Daoy (cell line): Measurements from ENCODE around the gene ST8SIA4. TPM values are rescaled to one million over a fixed set of nuclear protein-coding genes. Genes with fewer than 3 reads are reported as not detected.

ENCODE experiments used
- DNase-seq: peaks from one replicate; pipeline ENCODE4 v3.0.0-alpha.2; 2015; ENCODE audit warnings: low read depth
- total RNA-seq: library from RNA; depleted of rRNA; stranded (reverse); fragments of >200 nt; shearing (Covaris generic); gene quantifications from 2 replicates; pipeline ENCODE4 v1.2.3, GENCODE V29; 2014; rRNA removed

The ST8SIA4 gene, protein sequence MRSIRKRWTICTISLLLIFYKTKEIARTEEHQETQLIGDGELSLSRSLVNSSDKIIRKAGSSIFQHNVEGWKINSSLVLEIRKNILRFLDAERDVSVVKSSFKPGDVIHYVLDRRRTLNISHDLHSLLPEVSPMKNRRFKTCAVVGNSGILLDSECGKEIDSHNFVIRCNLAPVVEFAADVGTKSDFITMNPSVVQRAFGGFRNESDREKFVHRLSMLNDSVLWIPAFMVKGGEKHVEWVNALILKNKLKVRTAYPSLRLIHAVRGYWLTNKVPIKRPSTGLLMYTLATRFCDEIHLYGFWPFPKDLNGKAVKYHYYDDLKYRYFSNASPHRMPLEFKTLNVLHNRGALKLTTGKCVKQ
- total RNA-seq, result 0.09 and 2.1 TPM in 2 replicates

DNA sequence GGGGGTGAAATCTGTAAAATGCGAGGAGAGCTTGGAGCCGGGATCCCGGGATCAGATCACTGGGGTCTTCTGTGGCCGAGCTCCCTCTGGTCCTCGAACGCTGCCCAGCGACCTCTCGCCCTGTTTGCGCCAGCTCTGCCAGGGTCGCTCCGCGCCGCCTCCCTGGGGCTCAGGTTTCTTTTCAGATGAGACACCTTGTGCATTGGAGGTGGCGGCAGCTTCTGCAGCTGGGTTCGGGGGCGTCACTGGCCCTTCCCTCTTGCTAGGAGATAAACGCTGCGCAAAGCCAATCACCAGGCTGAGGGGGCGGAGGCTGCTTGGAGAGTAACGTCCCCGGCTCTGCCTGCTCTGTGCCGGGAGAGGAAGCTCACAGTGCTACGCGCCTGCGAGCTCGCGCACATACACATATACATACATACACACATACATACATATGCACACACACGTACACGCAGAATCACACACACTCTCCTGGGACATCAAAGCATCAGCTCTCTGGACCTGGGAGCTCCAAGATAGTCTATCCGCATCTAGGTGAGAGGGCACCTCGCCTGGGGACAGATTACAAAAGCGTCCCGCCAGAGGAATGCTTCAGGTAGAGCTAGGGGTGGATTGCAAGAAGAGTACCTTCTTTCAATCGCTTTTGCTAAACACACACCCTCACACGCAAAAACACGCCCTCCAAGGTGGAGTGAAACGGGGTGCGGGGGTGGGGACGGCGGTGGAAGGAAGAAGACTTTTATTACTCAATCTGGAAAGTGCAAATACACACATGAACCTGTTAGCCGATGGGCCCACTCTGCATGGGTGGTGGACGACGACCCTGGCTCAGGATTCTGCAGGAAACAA, at the start of gene ST8SIA4:
TSS of gene ST8SIA4 (minus strand) at position 244 of the 849 bp plus-strand sequence. CDS start 327 bp downstream, outside the sequence.
- DNase-seq, result peak; percentile 49

GRCh38 chr5:100950985-100951384, 47.9 kb upstream of the ST8SIA4 start:
- no peak for DNase-seq

GRCh38 chr5:100913298-100913697, 10.2 kb upstream of the ST8SIA4 start:
- DNase-seq, result no peak

- no peak for DNase-seq
These were observed 6.0 kb upstream of the ST8SIA4 start for GRCh38 chr5:100909034-100909433.

DNA sequence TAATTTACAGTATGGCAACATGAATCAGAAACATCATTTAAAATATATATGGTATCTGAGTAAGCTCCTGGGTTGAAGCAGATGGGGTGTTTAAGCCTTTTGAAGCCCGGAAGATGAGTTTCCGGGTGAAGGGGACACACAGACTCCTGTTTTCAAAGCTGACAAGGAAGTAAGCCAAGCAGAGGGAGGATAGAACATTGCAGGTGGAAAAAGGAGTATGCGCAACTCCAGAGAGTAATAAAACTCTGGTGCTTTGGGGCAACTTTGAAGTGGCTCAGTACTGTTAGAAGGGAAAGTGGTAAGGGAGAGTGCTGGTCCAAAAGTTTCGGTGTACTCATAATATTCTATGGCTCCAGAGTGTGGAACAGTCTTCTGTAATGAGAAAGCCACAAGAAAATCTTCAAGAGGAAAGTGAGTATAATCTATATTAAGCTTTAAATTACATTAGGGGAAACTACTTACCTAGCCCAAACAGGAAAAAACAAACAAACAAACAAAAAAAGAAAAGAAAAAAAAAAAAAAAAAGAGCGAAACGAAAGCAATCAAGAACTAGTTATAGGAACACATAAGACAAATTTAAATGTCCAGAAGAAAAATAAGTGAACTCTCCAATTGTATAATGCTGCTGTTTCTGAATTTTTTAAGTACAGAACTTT, 2.3 kb upstream of the ST8SIA4 start:
- DNase-seq, result no peak

DNA sequence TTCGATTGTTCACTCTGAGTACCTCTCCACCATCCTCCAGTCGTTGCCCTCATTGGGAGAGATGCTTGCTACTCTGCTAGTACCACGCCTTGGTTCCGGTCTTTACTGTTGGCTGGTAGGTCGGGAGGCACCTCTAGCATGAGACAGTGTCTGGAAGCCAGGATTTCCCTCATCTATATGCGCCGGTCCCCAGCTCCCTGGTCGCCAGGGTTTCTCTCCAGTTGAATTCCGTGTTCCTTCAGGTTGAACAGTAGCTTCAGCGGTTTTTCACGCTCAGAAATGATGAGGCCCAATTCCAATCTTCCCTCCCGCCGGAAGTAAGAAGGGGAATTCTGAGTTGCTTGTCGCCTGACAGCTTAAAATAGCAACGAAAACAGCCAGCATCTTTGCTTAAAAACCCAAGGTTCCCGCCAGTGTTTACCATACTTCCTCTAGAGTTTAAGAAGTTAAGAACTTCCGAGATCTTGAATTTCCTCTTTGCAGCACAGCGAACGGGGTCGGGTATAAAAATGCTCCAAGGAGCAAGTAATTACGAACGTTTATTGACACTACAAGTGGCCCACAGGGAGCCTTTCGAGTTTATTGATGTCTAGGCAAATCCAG, 1.3 kb upstream of the ST8SIA4 start:
- DNase-seq, result no peak

GRCh38 chr5:100902440-100903038, 543 bp downstream of the ST8SIA4 start:
- DNase-seq, result no peak

- DNase-seq, result no peak
These were observed 1.2 kb downstream of the ST8SIA4 start for GRCh38 chr5:100901821-100902341.

- peak; percentile 42 for DNase-seq
These were observed 2.0 kb downstream of the ST8SIA4 start for GRCh38 chr5:100900796-100901781.

- DNase-seq, result no peak
These were observed 2.8 kb downstream of the ST8SIA4 start for GRCh38 chr5:100900142-100900795.

- no peak for DNase-seq
These were observed 3.4 kb downstream of the ST8SIA4 start for GRCh38 chr5:100899675-100900074.

- DNase-seq, result no peak
These were observed 4.4 kb downstream of the ST8SIA4 start for GRCh38 chr5:100898504-100899346.

GRCh38 chr5:100896054-100896453, 7.0 kb downstream of the ST8SIA4 start:
- no peak for DNase-seq

DNA sequence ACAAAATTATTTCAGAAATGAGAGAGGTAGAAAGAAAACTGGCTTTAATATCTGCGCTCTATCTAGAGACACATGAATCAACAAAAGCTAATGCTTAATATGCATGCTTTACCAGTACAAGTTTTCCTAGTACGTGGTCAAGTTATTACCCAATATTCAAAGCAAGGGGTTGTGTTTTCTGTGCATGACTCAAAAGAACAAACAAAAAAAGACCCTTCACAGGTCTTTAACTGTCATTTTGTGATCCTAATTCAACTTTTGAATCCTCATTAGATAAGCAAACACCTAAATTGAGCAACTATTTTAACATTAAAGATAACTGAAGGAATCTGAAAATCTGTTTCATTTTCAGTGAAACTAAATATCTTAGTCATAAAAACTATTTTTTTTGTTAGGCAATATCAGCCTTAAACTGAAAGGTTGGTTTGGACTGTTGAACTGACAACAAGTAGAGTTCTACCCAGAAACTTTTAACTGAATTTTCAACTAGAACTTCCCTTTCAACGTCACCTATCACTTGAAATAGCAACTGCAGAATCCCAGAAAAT, 12.5 kb downstream of the ST8SIA4 start:
- no peak for DNase-seq

DNA sequence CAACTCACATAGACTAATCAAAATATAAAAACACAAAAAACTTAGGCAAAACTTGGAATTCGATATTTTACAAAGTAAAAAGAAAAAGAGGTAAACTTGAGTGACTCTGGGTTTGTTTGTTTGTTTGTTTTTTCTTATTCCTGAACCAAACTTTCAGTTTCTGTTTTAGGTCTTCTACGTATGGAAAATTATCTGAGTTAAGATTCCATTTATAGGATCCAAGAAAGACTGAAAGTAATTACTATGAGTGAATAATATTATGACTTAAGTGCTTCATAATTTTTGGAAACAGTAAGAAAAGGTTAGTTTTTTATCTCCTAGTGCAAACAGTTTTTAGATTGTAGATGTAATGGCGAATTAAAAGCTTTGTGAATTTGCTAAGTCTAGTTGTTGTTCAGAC, 13.2 kb downstream of the ST8SIA4 start:
- no peak for DNase-seq

DNA sequence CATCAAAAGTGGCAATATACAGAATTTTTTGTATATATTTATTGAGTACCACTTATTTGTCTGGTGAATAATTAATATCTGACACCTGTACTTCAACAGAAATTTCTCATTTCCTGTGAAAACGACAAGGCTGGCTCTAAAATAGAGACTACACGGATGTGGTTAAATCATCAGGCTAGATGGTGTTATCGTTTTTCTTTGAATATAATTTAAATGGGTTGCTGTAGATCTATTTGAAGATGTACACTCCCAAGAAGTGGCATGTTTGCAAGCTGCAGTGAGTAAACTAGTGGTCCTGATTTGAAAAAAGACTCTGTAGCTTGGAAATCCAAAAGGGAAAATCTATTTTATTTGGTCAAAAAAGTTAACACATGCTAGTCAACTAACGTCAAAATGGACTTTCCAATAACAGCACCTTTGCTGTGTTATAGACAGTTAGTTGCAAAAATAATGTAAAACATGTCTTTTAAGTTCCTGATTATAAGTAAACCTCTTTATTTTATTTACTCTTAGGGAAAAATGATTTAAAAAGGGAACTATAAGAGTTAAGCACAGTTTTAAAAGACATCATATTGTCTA, 13.8 kb downstream of the ST8SIA4 start:
- DNase-seq, result no peak

DNA sequence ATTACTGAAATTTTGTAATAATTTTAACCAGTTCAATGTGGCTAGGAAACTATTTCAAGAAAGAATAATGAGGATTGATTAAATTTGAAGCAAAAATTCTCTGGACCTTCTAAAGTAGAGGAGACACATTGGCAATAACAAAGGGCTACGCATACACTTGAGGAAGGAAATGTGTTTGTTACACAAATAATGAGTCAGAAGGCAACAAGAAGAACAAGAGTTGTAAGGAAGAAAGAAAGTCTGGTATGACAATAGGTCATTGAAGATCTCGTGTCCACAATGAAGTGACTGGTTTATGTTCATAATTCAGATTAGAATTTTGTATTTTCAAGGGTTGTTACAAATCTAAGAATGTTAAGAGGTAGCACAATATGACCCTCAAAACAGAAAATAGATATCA, 25.8 kb downstream of the ST8SIA4 start:
- DNase-seq, result no peak
